H9 (cell line): ENCODE data around the gene CPLANE1. TPM values are rescaled to one million over a fixed set of nuclear protein-coding genes. Genes with fewer than 3 reads are reported as not detected.
"Not testable (repeated sequence)": the region's sequence is repeated elsewhere in the genome, so short reads cannot be mapped to it uniquely, and the experiment has no call there.

Experiments
- DNase-seq: peaks from one replicate; pipeline ENCODE4 v3.0.0-alpha.2; 2017
- H2AFZ ChIP-seq: one replicate; pipeline ENCODE4 v1.6.1; 2013; ENCODE audit warnings: mild to moderate bottlenecking, low read length, control low read depth, moderate library complexity
- H2AK5ac ChIP-seq: 2 replicates; pipeline ENCODE4 v1.6.1; 2013; ENCODE audit warnings: low read length, control low read depth, mixed read lengths; ENCODE audit not compliant: insufficient read length
- H2BK120ac ChIP-seq: one replicate; pipeline ENCODE4 v1.6.1; 2013; ENCODE audit warnings: low read depth, mild to moderate bottlenecking, low read length, control low read depth, inconsistent platforms; ENCODE audit not compliant: poor library complexity, severe bottlenecking
- H2BK12ac ChIP-seq: 2 replicates; pipeline ENCODE4 v1.6.1; 2013; ENCODE audit warnings: low read length, control low read depth, mixed read lengths, low read depth; ENCODE audit not compliant: insufficient read length
- H2BK15ac ChIP-seq: 2 replicates; pipeline ENCODE4 v1.6.1; 2013; ENCODE audit warnings: low read depth, low read length, control low read depth
- H2BK20ac ChIP-seq: one replicate; pipeline ENCODE4 v1.6.1; 2013; ENCODE audit warnings: low read depth, mild to moderate bottlenecking, low read length, control low read depth, inconsistent platforms; ENCODE audit not compliant: poor library complexity, severe bottlenecking
- H2BK5ac ChIP-seq: 2 replicates; pipeline ENCODE4 v1.6.1; 2013; ENCODE audit warnings: low read length, control low read depth, mixed read lengths; ENCODE audit not compliant: insufficient read length
- H3K14ac ChIP-seq: 2 replicates; pipeline ENCODE4 v1.6.1; 2013; ENCODE audit warnings: low read length, control low read depth; ENCODE audit not compliant: insufficient read depth
- H3K18ac ChIP-seq: 2 replicates; pipeline ENCODE4 v1.6.1; 2013; ENCODE audit warnings: low read depth, mild to moderate bottlenecking, mixed read lengths, low read length, control low read depth; ENCODE audit not compliant: insufficient read length
- H3K23ac ChIP-seq: 2 replicates; pipeline ENCODE4 v1.6.1; 2013; ENCODE audit warnings: low read length, control low read depth, mixed read lengths, low read depth; ENCODE audit not compliant: insufficient read length
- H3K23me2 ChIP-seq: 2 replicates; pipeline ENCODE4 v1.6.1; 2013; ENCODE audit warnings: low read depth, mild to moderate bottlenecking, mixed read lengths, low read length, control low read depth; ENCODE audit not compliant: insufficient read length, poor library complexity, severe bottlenecking
- H3K27ac ChIP-seq: 2 replicates; pipeline ENCODE4 v1.5.1; 2013; ENCODE audit warnings: low read length, control low read depth, mixed read lengths, low read depth; ENCODE audit not compliant: insufficient read length
- H3K27me3 ChIP-seq: 2 replicates; pipeline ENCODE4 v1.6.1; 2013; ENCODE audit warnings: low read length, control low read depth, inconsistent platforms; ENCODE audit not compliant: insufficient read depth
- H3K4ac ChIP-seq: 2 replicates; pipeline ENCODE4 v1.6.1; 2013; ENCODE audit warnings: low read depth, mild to moderate bottlenecking, control low read depth, inconsistent platforms, low read length, moderate library complexity
- H3K4me1 ChIP-seq: 2 replicates; pipeline ENCODE4 v1.6.1; 2013; ENCODE audit warnings: low read length, control low read depth, inconsistent platforms; ENCODE audit not compliant: insufficient read depth
- H3K4me2 ChIP-seq: 2 replicates; pipeline ENCODE4 v1.6.1; 2013; ENCODE audit warnings: low read length, control low read depth, mixed read lengths; ENCODE audit not compliant: insufficient read length, insufficient read depth
- H3K56ac ChIP-seq: 2 replicates; pipeline ENCODE4 v1.6.1; 2013; ENCODE audit warnings: low read depth, mild to moderate bottlenecking, mixed read lengths, low read length, control low read depth; ENCODE audit not compliant: insufficient read length
- H3K79me1 ChIP-seq: 2 replicates; pipeline ENCODE4 v1.6.1; 2013; ENCODE audit warnings: low read depth, mild to moderate bottlenecking, moderate library complexity, low read length, control low read depth, inconsistent platforms; ENCODE audit not compliant: insufficient read depth, poor library complexity, severe bottlenecking
- H3K79me2 ChIP-seq: 2 replicates; pipeline ENCODE4 v1.6.1; 2013; ENCODE audit warnings: low read length, control low read depth, inconsistent platforms; ENCODE audit not compliant: insufficient read depth
- H3K9ac ChIP-seq: 2 replicates; pipeline ENCODE4 v1.6.1; 2013; ENCODE audit warnings: low read length, control low read depth, mixed read lengths; ENCODE audit not compliant: insufficient read length; ENCODE audit errors: extremely low read depth
- H3K9me3 ChIP-seq: one replicate; pipeline ENCODE4 v1.6.1; 2013; ENCODE audit warnings: low read depth, low read length, inconsistent platforms; ENCODE audit not compliant: control insufficient read depth
- H3T11ph ChIP-seq: one replicate; pipeline ENCODE4 v1.6.1; 2013; ENCODE audit warnings: mild to moderate bottlenecking, low read length, control low read depth, inconsistent platforms
- H4K20me1 ChIP-seq: one replicate; pipeline ENCODE4 v1.6.1; 2013; ENCODE audit not compliant: control insufficient read depth, insufficient read length, insufficient read depth
- H4K5ac ChIP-seq: 2 replicates; pipeline ENCODE4 v1.6.1; 2013; ENCODE audit warnings: low read depth, mild to moderate bottlenecking, mixed read lengths, low read length, control low read depth; ENCODE audit not compliant: insufficient read length
- H4K8ac ChIP-seq: replicated peaks from 2 replicates; pipeline ENCODE4 v1.6.1; 2013; ENCODE audit warnings: low read length, control low read depth, mixed read lengths, low read depth; ENCODE audit not compliant: insufficient read length
- H4K91ac ChIP-seq: 2 replicates; pipeline ENCODE4 v1.6.1; 2013; ENCODE audit warnings: low read depth, mild to moderate bottlenecking, moderate library complexity, mixed read lengths, low read length, control low read depth; ENCODE audit not compliant: insufficient read length
- H3K27ac Mint-ChIP-seq, 3 experiments: 2 replicates in 2 of 3; 3 replicates in 1 of 3; pipeline ENCODE4 v1.8.0; 2020 to 2021; ENCODE audit warnings: mixed read lengths in 3 of 3, mild to moderate bottlenecking in 1 of 3, moderate library complexity in 1 of 3
- H3K27me3 Mint-ChIP-seq: 2 replicates; pipeline ENCODE4 v1.8.0; 2021; ENCODE audit warnings: low read depth, mild to moderate bottlenecking, moderate library complexity, mixed read lengths
- H3K36me3 Mint-ChIP-seq, 3 experiments: 2 replicates in 2 of 3; 3 replicates in 1 of 3; pipeline ENCODE4 v1.8.0; 2020 to 2021; ENCODE audit warnings: low read depth in 3 of 3, mixed read lengths in 3 of 3; ENCODE audit not compliant: insufficient read depth in 1 of 3
- H3K4me1 Mint-ChIP-seq, 2 experiments: 2 replicates each; pipeline ENCODE4 v1.8.0; 2020; ENCODE audit warnings: mixed read lengths in 2 of 2
- H3K4me3 Mint-ChIP-seq, 2 experiments: 2 replicates in 1 of 2; 3 replicates in 1 of 2; pipeline ENCODE4 v1.8.0; 2020 to 2021; ENCODE audit warnings: mild to moderate bottlenecking in 2 of 2, mixed read lengths in 2 of 2, moderate library complexity in 1 of 2
- H3K9me3 Mint-ChIP-seq, 2 experiments: 2 replicates in 1 of 2; 3 replicates in 1 of 2; pipeline ENCODE4 v1.8.0; 2020; ENCODE audit warnings: mild to moderate bottlenecking in 2 of 2, mixed read lengths in 2 of 2, moderate library complexity in 1 of 2
- CTCF ChIP-seq: fragments of 200-600 bp; sonication (generic); conservative IDR thresholded peaks from 3 replicates; pipeline ENCODE4 v1.8.0; 2021; ENCODE audit warnings: antibody characterized with exemption, mild to moderate bottlenecking
- WGBS: extraction: QIAGEN DNeasy Blood & Tissue Kit; methylation state at CpG from one replicate; pipeline ENCODE4 v1.1.7; 2013; ENCODE audit warnings: missing lambda C conversion rate, low lambda C conversion rate, mixed read lengths; ENCODE audit not compliant: insufficient read length; ENCODE audit errors: extremely low coverage; 5-methylcytosine and 5-hydroxymethylcytosine counted together
- total RNA-seq: library from RNA; stranded (reverse); gene quantifications from 2 replicates; pipeline ENCODE4 v1.2.1, GENCODE V29; 2021

CPLANE1 gene
- total RNA-seq, 1 experiment from 2014 or later = 11.6 TPM

GRCh38 chr5:37086466-37087173 is 162.6 kb downstream of the CPLANE1 start:
- Mint-ChIP-seq H3K36me3 (0 out of 7 replicates have a peak, but pooled peaks cover 0 to 3% (median 0%) of the 10 kb centered on the region in 3 experiments), H3K9me3 (no peaks in the 10 kb centered on the region), H3K27me3 (peaks cover 65% of the 10 kb centered on the region), H3K4me1 (peaks cover 27 to 38% of the 10 kb centered on the region in 2 experiments), H3K27ac (no peak overlapping the region), H3K4me3 (no peak overlapping the region)
- no CpG with 5 or more reads among the region's 12 CpGs for WGBS
- H3K23me2 ChIP-seq = no peaks in the 10 kb centered on the region
- H2BK5ac ChIP-seq = no peak overlapping the region
- H4K8ac ChIP-seq = no peak overlapping the region
- no peak overlapping the region for H2BK12ac ChIP-seq
- no peaks in the 10 kb centered on the region for H3K9me3 ChIP-seq
- H3K79me2 ChIP-seq = no peaks in the 10 kb centered on the region
- no peak overlapping the region for H3K4me2 ChIP-seq
- no peak overlapping the region for H3K27ac ChIP-seq
- no peak overlapping the region for H2AK5ac ChIP-seq
- H4K20me1 ChIP-seq = no peaks in the 10 kb centered on the region
- no peak overlapping the region for H2BK120ac ChIP-seq
- H3K18ac ChIP-seq = no peak overlapping the region
- H4K91ac ChIP-seq = no peak overlapping the region
- H2BK20ac ChIP-seq = no peak overlapping the region
- no peak overlapping the region for H3K14ac ChIP-seq
- no peak overlapping the region for H4K5ac ChIP-seq
- no peak overlapping the region for H3K56ac ChIP-seq
- H3K23ac ChIP-seq = no peak overlapping the region
- no peak for TF ChIP-seq CTCF
- H2BK15ac ChIP-seq = no peak overlapping the region
- H3K79me1 ChIP-seq = no peaks in the 10 kb centered on the region
- H3K27me3 ChIP-seq = peaks cover 30% of the 10 kb centered on the region
- H3K9ac ChIP-seq = no peak overlapping the region
- H3K4ac ChIP-seq = no peak overlapping the region
- no peak overlapping the region for H2AFZ ChIP-seq
- H3T11ph ChIP-seq = no peak overlapping the region
- peak; percentile 35 for DNase-seq
- peaks cover 2% of the 10 kb centered on the region; the same call in 1 of the 2 replicates for H3K4me1 ChIP-seq

- not testable (repeated sequence) for H2BK20ac ChIP-seq, H2BK120ac ChIP-seq, H2BK12ac ChIP-seq, H2BK15ac ChIP-seq, H3K14ac ChIP-seq, H3T11ph ChIP-seq, H2AFZ ChIP-seq, H4K5ac ChIP-seq, H3K23me2 ChIP-seq, H3K4ac ChIP-seq, DNase-seq, H3K9me3 Mint-ChIP-seq, H3K56ac ChIP-seq, H3K18ac ChIP-seq, H3K9ac ChIP-seq, H4K8ac ChIP-seq, H3K36me3 Mint-ChIP-seq, H2AK5ac ChIP-seq, H4K91ac ChIP-seq, H3K79me1 ChIP-seq, H2BK5ac ChIP-seq, H3K4me3 Mint-ChIP-seq, H3K79me2 ChIP-seq, H3K9me3 ChIP-seq, H3K4me2 ChIP-seq, H3K27ac ChIP-seq, H3K23ac ChIP-seq, H4K20me1 ChIP-seq, H3K4me1 ChIP-seq, H3K27ac Mint-ChIP-seq
- whole genome bisulfite sequencing = no CpG with 5 or more reads among the region's 1 CpG
- Mint-ChIP-seq H3K4me1 (peaks cover 27 to 38% of the 10 kb centered on the region in 2 experiments), H3K27me3 (peaks cover 65% of the 10 kb centered on the region)
- H3K27me3 ChIP-seq = peaks cover 30% of the 10 kb centered on the region
Measured at GRCh38 chr5:37086026-37086425, 163.2 kb downstream of the CPLANE1 start.
